Ureter (tissue), 1 donor: ENCODE measurements around the gene TMEM187. TPM values are rescaled to one million over a fixed set of nuclear protein-coding genes. Genes with fewer than 3 reads are reported as not detected.

Experiments
- DNase-seq: peaks from one replicate; pipeline ENCODE4 v3.0.0-alpha.2; 2020; ENCODE audit warnings: low spot score
- total RNA-seq: library from RNA; stranded (reverse); gene quantifications from one replicate; pipeline ENCODE4 v1.2.4, GENCODE V29; 2023
- donor health status: DM: yes; HTN: yes; CAD: no.

Gene TMEM187
- total RNA-seq, 1 donor from 2014 or later = 12.8 TPM

GRCh38 chrX:154000051-154000450 lies 27.5 kb downstream of the TMEM187 start:
- DNase-seq = no peak

GRCh38 chrX:154002215-154002719 lies 29.7 kb downstream of the TMEM187 start:
- DNase-seq = no peak

GRCh38 chrX:154004315-154004714 lies 31.8 kb downstream of the TMEM187 start:
- DNase-seq = no peak

- no peak for DNase-seq
Observed at GRCh38 chrX:154006947-154007346, 34.4 kb downstream of the TMEM187 start.

- DNase-seq = no peak
Observed at GRCh38 chrX:154008521-154008920, 36.0 kb downstream of the TMEM187 start.

GRCh38 chrX:154010330-154011087 lies 38.0 kb downstream of the TMEM187 start:
- no peak for DNase-seq

GRCh38 chrX:154011376-154012335 lies 39.1 kb downstream of the TMEM187 start:
- DNase-seq = no peak

- DNase-seq = no peak
Observed at GRCh38 chrX:154012336-154012991, 39.9 kb downstream of the TMEM187 start.

GRCh38 chrX:154013001-154013421 lies 40.5 kb downstream of the TMEM187 start:
- DNase-seq = no peak

- DNase-seq = no peak
Observed at GRCh38 chrX:154013614-154014360, 41.2 kb downstream of the TMEM187 start.

GRCh38 chrX:154014429-154015380 lies 42.2 kb downstream of the TMEM187 start:
- DNase-seq = no peak

- DNase-seq = no peak
Observed at GRCh38 chrX:154015581-154016264, 43.2 kb downstream of the TMEM187 start.

GRCh38 chrX:154016366-154017076 lies 44.0 kb downstream of the TMEM187 start:
- DNase-seq = no peak

GRCh38 chrX:154017766-154018517 lies 45.4 kb downstream of the TMEM187 start:
- no peak for DNase-seq

GRCh38 chrX:154018518-154019060 lies 46.0 kb downstream of the TMEM187 start:
- no peak for DNase-seq

GRCh38 chrX:154019061-154019621 lies 46.6 kb downstream of the TMEM187 start:
- no peak for DNase-seq
